ENCODE results near the gene ANKRD53.

Gene ANKRD53

DNA sequence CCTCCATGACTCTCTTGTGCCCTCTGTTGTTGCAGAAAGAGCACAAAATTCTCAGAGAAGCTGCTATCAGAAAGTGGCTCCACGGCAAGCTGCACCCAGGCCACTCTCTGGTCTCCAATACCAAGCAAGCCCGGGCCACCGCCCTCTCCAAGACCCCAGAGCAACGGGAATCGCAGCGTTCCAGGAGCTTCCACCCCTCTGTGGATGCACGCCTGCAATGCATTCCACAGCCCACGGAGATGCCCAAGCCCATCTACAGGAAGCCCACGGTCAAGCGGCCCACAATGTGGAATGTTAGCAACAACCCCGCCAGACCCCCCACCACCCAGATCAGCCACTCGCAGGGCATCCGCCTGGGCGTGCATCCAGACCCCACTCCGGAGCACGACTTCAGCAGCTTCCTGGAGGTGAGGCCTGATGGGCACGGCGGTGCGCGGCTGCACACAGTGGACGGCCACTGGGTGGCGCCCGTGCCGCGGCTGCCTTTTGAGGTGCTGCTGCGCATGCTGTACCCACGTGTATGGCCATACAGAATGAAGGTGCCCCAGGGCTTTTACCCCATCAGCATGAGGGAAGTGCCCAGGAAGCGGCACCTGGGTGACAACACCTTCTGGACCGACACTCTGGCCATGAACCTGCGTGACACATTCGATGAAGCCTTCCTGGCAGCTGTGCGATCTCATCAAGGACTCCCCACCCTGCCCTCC lies 6.3 kb downstream of the ANKRD53 start:
- peaks cover 24% of the 10 kb centered on the region for H3K36me3 ChIP-seq (ENCODE audit: low read depth)
- ATAC-seq (ENCODE audit: low read depth) (peak; percentile 67; the same call in 1 of the 3 replicates), DNase-seq (ENCODE audit: low spot score) (no peak)
- TF ChIP-seq, protein P1, sequence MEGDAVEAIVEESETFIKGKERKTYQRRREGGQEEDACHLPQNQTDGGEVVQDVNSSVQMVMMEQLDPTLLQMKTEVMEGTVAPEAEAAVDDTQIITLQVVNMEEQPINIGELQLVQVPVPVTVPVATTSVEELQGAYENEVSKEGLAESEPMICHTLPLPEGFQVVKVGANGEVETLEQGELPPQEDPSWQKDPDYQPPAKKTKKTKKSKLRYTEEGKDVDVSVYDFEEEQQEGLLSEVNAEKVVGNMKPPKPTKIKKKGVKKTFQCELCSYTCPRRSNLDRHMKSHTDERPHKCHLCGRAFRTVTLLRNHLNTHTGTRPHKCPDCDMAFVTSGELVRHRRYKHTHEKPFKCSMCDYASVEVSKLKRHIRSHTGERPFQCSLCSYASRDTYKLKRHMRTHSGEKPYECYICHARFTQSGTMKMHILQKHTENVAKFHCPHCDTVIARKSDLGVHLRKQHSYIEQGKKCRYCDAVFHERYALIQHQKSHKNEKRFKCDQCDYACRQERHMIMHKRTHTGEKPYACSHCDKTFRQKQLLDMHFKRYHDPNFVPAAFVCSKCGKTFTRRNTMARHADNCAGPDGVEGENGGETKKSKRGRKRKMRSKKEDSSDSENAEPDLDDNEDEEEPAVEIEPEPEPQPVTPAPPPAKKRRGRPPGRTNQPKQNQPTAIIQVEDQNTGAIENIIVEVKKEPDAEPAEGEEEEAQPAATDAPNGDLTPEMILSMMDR (IDR thresholded peaks at IDR 0.05; ENCODE audit: poor library complexity, severe bottlenecking) = peak; percentile 62
- no peaks in the 10 kb centered on the region for H3K27me3 ChIP-seq (ENCODE audit: insufficient read depth, poor library complexity, severe bottlenecking)
- no peak overlapping the region for H3K4me3 ChIP-seq (ENCODE audit: severe bottlenecking)
- no peak overlapping the region for H3K27ac ChIP-seq (ENCODE audit: poor library complexity, severe bottlenecking)
- H3K4me1 ChIP-seq (ENCODE audit: insufficient read depth, poor library complexity, severe bottlenecking) = no peaks in the 10 kb centered on the region
- no peaks in the 10 kb centered on the region for H3K9me3 ChIP-seq (ENCODE audit: severe bottlenecking)

DNA sequence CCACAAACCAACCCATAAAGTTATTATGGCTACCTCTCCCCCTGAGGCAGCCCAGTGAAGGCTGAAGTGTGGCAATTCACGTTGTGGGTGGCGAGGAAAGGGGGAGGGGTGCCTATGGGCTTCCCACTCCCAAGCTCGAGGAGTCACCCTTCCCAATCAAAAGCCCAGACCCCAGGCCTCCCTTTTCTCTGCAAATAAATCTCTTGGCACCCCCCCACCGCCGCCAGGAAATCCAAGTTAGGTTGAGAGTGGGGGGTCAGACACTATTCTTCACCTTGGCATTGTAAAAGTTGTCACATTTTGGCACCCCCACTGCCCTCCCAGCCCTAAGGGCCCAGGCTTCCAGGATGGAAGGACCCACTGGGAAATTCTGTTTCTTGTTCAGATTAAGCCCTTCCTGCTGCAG lies 6.9 kb downstream of the ANKRD53 start:
- no peak overlapping the region for H3K4me3 ChIP-seq (ENCODE audit: severe bottlenecking)
- no peaks in the 10 kb centered on the region for H3K9me3 ChIP-seq (ENCODE audit: severe bottlenecking)
- ATAC-seq (ENCODE audit: low read depth) (no peak), DNase-seq (ENCODE audit: low spot score) (no peak)
- H3K27me3 ChIP-seq (ENCODE audit: insufficient read depth, poor library complexity, severe bottlenecking) = no peaks in the 10 kb centered on the region
- peaks cover 30% of the 10 kb centered on the region for H3K36me3 ChIP-seq (ENCODE audit: low read depth)
- no peak overlapping the region for H3K27ac ChIP-seq (ENCODE audit: poor library complexity, severe bottlenecking)
- TF ChIP-seq, protein P1 (IDR thresholded peaks at IDR 0.05; ENCODE audit: poor library complexity, severe bottlenecking) = no peak
- H3K4me1 ChIP-seq (ENCODE audit: insufficient read depth, poor library complexity, severe bottlenecking) = no peaks in the 10 kb centered on the region

DNA sequence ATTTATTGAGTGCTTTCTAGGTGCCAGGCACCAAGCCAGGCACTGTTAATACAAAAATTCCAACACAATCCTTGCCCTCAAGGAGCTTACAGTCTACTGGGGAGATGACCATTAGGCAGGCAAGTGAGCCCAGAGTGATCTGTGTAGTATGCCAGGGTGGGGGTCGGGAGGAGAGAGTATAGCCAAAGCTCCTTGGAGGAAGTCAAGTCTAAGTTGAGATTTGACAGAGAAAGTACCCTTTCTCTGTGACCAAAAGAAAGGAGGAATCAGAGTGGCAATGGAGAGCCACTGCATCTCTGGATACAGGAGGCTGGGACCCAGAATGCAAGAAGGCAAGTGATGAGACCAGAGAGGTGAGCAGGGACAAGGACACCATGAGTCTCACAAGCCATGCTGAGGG lies 7.5 kb downstream of the ANKRD53 start:
- Histone ChIP-seq H3K27ac (ENCODE audit: poor library complexity, severe bottlenecking) (no peak overlapping the region), H3K36me3 (ENCODE audit: low read depth) (peaks cover 36% of the 10 kb centered on the region), H3K27me3 (ENCODE audit: insufficient read depth, poor library complexity, severe bottlenecking) (no peaks in the 10 kb centered on the region), H3K4me3 (ENCODE audit: severe bottlenecking) (no peak overlapping the region), H3K9me3 (ENCODE audit: severe bottlenecking) (no peaks in the 10 kb centered on the region), H3K4me1 (ENCODE audit: insufficient read depth, poor library complexity, severe bottlenecking) (no peaks in the 10 kb centered on the region)
- ATAC-seq (ENCODE audit: low read depth) = no peak
- TF ChIP-seq, protein P1 (IDR thresholded peaks at IDR 0.05; ENCODE audit: poor library complexity, severe bottlenecking) = no peak
- no peak for DNase-seq (ENCODE audit: low spot score)

DNA sequence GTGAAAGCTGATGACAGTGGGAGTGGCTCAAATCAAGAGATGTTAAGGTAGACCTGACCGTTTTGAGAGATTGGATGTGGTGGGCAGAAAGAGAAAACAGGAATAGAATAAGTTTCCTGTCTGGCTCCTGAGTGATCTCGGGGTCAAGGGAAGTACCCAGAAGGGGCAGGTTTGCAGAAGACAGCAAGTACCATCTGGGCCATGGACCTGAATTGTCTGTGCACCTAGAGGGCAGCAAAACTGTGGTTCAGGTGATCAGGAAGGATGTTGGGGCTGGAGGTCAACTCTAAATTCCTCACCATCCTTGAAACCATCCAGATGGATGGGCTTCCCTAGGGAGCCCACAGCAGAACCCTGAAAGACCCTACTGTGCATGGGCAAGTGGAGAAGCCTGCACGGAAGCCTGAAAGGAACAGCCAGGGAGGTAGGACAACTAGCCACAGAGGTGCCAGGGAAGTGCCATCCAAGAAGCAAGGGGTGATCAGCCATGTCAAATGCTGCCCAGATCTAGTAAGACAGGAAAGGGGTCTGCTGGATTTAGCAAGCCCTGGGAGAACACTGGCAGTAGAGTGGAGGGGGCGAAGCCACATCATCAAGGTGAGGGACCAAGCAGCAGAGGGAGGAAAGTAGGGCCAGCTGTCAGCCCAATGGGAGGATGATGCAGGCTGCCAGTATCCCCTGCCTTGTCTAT lies 8.2 kb downstream of the ANKRD53 start:
- Histone ChIP-seq H3K27me3 (ENCODE audit: insufficient read depth, poor library complexity, severe bottlenecking) (no peaks in the 10 kb centered on the region), H3K36me3 (ENCODE audit: low read depth) (peaks cover 41% of the 10 kb centered on the region), H3K4me1 (ENCODE audit: insufficient read depth, poor library complexity, severe bottlenecking) (no peaks in the 10 kb centered on the region), H3K27ac (ENCODE audit: poor library complexity, severe bottlenecking) (no peak overlapping the region), H3K4me3 (ENCODE audit: severe bottlenecking) (no peak overlapping the region), H3K9me3 (ENCODE audit: severe bottlenecking) (no peaks in the 10 kb centered on the region)
- no peak for DNase-seq (ENCODE audit: low spot score)
- TF ChIP-seq, protein P1 (IDR thresholded peaks at IDR 0.05; ENCODE audit: poor library complexity, severe bottlenecking) = no peak
- ATAC-seq (ENCODE audit: low read depth) = no peak

DNA sequence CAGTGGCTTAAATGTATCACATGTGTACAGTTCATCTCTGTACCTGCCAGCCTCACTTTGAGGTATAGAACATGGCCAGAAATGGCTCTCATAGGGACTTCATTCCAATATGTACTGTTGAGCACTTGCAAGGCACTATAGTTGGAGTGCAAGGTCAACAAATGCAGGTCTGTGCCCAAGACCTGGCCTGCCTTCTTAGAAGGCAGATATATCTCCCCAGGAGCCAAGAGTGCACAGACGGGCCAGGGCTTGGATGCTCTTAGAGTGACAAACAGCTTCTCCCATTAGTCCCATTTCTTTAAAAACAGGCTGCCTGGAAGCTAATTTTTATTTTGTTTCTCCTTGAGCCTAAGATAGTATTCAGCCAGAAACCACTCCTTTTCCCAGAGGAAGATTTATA lies 9.0 kb downstream of the ANKRD53 start:
- ATAC-seq (ENCODE audit: low read depth) (no peak), DNase-seq (ENCODE audit: low spot score) (no peak)
- H3K9me3 ChIP-seq (ENCODE audit: severe bottlenecking) = no peaks in the 10 kb centered on the region
- H3K4me1 ChIP-seq (ENCODE audit: insufficient read depth, poor library complexity, severe bottlenecking) = no peaks in the 10 kb centered on the region
- peaks cover 48% of the 10 kb centered on the region for H3K36me3 ChIP-seq (ENCODE audit: low read depth)
- no peak overlapping the region for H3K4me3 ChIP-seq (ENCODE audit: severe bottlenecking)
- H3K27me3 ChIP-seq (ENCODE audit: insufficient read depth, poor library complexity, severe bottlenecking) = no peaks in the 10 kb centered on the region
- H3K27ac ChIP-seq (ENCODE audit: poor library complexity, severe bottlenecking) = no peak overlapping the region
- TF ChIP-seq, protein P1 (IDR thresholded peaks at IDR 0.05; ENCODE audit: poor library complexity, severe bottlenecking) = no peak
